Activated CD8-positive, alpha-beta memory T cell treated with anti-CD3 and anti-CD28 coated beads, Interleukin-2, amount 50 U/mL, for 48 hours (primary cell): ENCODE data around the gene LCK.
"Not testable (repeated sequence)": the region's sequence is repeated elsewhere in the genome, so short reads cannot be mapped to it uniquely, and the experiment has no call there.

ENCODE experiments used
- DNase-seq: peaks from one replicate; pipeline ENCODE4 v3.0.0-alpha.2; 2020

LCK gene

GRCh38 chr1:32240140-32240951 lies 10.7 kb upstream of the LCK start:
- DNase-seq, result peak; percentile 80

DNA sequence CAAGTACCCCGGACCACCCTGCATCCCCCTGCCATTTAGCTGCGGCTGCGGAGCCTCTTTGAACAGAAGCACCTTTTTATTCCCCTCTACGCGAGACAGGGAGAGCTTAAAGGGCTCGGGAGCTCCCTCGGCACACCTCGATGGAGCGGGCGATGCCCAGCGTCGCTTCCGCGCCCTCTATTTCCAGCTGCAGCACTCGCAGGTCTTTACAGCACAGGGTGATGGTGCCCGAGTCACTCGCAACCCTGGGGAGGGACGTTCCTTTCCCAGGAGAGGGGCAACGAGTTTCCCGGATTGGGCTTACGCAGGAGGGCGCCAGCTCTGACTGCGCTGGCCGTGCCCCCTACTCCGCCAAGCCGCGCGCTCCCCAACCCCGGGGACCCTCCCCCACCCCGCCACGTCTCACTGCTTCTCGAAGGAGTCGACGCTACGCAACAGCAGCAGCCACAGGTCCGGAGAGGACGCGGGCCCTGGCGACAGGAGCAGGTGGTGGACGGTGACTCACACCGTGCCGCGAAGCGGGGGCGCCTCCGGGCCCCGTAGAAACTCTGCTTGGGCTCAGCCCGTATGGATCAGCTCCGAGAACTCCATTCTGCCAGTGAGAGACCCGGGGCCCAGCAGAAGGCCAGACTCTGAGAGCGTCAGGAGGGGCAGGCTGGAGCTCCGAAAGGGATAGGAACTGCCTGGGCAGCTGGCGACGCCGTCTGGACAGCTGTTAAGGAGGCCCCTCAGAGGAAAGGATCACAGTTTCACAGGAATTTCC lies 9.9 kb upstream of the LCK start:
- no peak for DNase-seq

DNA sequence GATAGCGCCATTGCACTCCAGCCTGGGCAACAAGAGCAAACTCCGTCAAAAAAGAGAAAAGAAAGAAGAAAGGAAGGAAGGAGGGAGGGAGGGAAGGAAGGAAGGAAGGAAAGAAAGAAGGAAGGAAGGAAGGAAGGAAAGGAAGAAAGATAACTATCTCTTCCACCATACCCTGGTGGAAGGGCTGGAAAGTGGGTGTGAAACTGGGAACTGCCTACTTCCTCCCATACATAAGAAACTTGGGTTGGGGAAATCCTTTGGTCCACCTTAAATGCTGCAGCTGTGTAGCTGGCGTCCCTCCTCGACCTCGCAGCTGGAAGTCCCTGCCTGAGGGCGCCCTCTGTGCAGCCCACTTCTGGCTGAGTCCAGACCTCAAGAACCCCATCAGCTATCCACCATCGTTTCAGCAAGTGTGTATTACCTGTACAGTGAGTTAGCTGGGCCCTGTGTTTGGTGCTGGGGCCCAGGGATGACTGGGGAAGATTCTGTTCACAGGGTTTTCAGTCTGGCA lies 8.7 kb upstream of the LCK start:
- no peak for DNase-seq

DNA sequence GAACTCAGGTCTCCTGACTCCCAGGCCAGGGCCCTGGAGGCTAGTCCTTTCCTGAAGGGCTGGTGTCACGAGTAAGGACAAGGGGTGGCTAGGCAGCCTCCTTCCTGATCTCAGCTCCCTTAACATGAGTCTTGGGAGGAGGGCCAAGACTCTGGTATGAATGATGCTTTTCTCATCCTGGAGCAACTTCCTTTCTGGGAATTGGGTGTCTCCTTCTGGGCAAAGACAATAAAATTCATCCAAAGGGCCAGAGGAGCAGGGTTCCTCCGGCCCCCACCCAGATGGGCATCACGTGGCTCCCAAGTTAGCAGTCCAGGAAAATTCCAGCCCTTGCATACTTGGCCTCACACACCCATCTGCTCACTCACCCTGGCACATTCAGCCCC lies 4.2 kb upstream of the LCK start, which contains the start of gene FAM167B:
Gene FAM167B, plus strand, starts transcription at position 335 of the 386 bp plus-strand sequence. CDS start 200 bp downstream, outside the sequence.
- DNase-seq, result no peak

GRCh38 chr1:32247452-32247851 lies 3.6 kb upstream of the LCK start:
- DNase-seq, result no peak

- DNase-seq, result peak; percentile 93
Measured at GRCh38 chr1:32247983-32248889, 2.8 kb upstream of the LCK start.

DNA sequence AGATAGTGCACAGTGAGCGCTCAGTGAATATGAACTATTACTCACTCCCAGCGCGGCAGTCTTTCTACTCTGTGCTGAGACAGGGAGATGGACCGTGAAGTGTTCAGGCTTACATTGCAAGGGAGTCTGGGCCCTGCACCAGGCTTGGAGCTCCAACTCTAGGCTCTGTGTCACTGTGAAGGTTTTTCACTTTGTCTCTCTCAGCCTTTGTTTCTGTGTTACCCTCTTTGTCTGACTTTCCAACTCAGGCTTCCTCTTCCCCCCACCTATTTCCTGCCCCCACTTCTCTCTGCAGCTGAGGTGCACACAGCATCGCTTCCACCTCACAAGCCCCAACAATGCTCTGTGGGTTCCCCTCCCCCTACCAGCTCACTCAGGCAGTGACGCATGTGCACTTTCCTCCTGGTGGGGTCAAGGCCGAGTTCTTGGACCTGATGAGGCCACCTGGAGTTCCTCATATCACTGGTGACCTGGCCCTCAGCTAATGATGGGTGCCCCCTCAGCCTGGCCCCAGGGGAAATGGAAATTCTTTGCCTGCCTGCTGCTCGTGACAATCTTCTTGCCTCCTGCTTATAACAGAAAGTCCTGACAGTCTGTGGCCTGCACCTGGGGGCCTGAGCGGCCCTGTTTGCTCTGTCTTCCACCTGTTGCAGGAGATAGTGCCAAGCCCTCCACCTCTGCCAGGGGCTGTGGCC lies 1.1 kb upstream of the LCK start:
- peak; percentile 84 for DNase-seq

- no peak for DNase-seq
Measured at GRCh38 chr1:32255072-32256071, 4.3 kb downstream of the LCK start.

- DNase-seq, result no peak
Measured at GRCh38 chr1:32256473-32257226, 5.6 kb downstream of the LCK start.

DNA sequence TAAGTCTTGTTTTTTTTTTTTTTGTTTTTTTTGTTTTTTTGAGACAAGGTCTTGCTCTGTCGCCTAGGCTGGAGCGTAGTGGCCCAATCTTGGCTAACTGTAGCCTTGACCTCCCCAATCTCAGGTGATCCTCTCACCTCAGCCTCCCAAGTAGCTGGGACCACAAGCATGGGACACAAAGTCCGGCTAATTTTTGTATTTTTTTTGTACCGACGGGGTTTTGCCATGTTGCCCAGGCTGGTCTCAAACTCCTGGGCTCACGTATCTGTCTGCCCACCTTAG lies 6.1 kb downstream of the LCK start:
- no peak for DNase-seq

- DNase-seq, result not testable (repeated sequence)
Measured at GRCh38 chr1:32263236-32263593, 12.2 kb downstream of the LCK start.

GRCh38 chr1:32263744-32264143 lies 12.7 kb downstream of the LCK start:
- no peak for DNase-seq

DNA sequence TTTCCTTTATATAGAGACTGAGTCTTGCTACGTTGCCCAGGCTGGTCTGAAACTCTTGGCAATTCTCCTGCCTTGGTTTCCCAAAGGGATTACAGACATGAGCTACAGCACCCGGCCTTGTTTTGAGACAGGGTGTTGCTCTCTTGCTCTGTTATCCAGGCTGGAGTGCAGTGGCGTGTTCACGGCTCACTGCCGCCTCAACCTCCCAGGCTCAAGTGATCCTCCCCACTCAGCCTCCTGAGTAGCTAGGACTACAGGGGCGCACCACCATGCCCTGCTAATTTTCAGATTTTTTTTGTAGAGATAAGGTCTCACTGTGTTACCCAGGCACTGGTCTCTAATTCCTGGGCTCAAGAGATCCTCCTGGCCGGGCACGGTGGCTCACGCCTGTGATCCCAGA lies 14.8 kb downstream of the LCK start:
- no peak for DNase-seq

- no peak for DNase-seq
Measured at GRCh38 chr1:32266921-32267591, 16.0 kb downstream of the LCK start.

- DNase-seq, result no peak
Measured at GRCh38 chr1:32269744-32270143, 18.7 kb downstream of the LCK start.

- DNase-seq, result no peak
Measured at GRCh38 chr1:32272557-32273390, 21.7 kb downstream of the LCK start.

DNA sequence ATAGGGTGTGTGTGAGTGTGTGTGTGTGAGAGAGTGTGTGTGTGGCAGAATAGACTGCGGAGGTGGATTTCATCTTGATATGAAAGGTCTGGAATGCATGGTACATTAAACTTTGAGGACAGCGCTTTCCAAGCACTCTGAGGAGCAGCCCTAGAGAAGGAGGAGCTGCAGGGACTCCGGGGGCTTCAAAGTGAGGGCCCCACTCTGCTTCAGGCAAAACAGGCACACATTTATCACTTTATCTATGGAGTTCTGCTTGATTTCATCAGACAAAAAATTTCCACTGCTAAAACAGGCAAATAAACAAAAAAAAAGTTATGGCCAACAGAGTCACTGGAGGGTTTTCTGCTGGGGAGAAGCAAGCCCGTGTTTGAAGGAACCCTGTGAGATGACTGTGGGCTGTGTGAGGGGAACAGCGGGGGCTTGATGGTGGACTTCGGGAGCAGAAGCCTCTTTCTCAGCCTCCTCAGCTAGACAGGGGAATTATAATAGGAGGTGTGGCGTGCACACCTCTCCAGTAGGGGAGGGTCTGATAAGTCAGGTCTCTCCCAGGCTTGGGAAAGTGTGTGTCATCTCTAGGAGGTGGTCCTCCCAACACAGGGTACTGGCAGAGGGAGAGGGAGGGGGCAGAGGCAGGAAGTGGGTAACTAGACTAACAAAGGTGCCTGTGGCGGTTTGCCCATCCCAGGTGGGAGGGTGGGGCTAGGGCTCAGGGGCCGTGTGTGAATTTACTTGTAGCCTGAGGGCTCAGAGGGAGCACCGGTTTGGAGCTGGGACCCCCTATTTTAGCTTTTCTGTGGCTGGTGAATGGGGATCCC lies 22.5 kb downstream of the LCK start:
- DNase-seq, result peak; percentile 84
